Common myeloid progenitor, CD34-positive (primary cell): ENCODE data around the gene ZNF423.
"Not testable (repeated sequence)": the region's sequence is repeated elsewhere in the genome, so short reads cannot be mapped to it uniquely, and the experiment has no call there.

Source experiments
- CTCF ChIA-PET: fragments of 350-600 bp; sonication (Branson Sonifier 250); formaldehyde crosslinking; loops from one replicate; lab custom pipeline; 2021; ENCODE audit warnings: antibody characterized with exemption; lab: Charles Lee
- POLR2A ChIA-PET: fragments of 350-600 bp; sonication (Branson Sonifier 250); formaldehyde crosslinking; loops from one replicate; lab custom pipeline; 2021; ENCODE audit warnings: antibody characterized with exemption; lab: Charles Lee
- DNase-seq, 3 donors: peaks; one replicate each; pipeline versions ENCODE4 v3.0.0 to v3.0.0-alpha.2; 2013
- H3K27ac ChIP-seq, 2 experiments: 1 replicate in 1 of 2; 2 replicates in 1 of 2; pipeline ENCODE4 v1.7.0; 2013; ENCODE audit warnings: inconsistent platforms in 2 of 2, low read length in 2 of 2, mild to moderate bottlenecking in 2 of 2, low read depth in 1 of 2, moderate library complexity in 1 of 2; ENCODE audit not compliant: severe bottlenecking in 2 of 2, insufficient read depth in 1 of 2, poor library complexity in 1 of 2
- H3K27me3 ChIP-seq, 5 experiments: replicated peaks in 2 of 5; 1 replicate in 3 of 5; 2 replicates in 2 of 5; pipeline versions ENCODE4 v1.6.1 to v1.7.0; 2013; ENCODE audit warnings: low read length in 4 of 5, mild to moderate bottlenecking in 2 of 5, moderate library complexity in 2 of 5, inconsistent platforms in 1 of 5; ENCODE audit not compliant: insufficient read depth in 5 of 5, control insufficient read depth in 4 of 5
- H3K36me3 ChIP-seq, 4 experiments: 1 replicate in 2 of 4; 2 replicates in 2 of 4; pipeline versions ENCODE4 v1.6.1 to v1.7.0; 2013; ENCODE audit warnings: low read length in 3 of 4, control low read depth in 1 of 4, mild to moderate bottlenecking in 1 of 4; ENCODE audit not compliant: control insufficient read depth in 4 of 4, insufficient read depth in 4 of 4
- H3K4me1 ChIP-seq, 4 experiments: 1 replicate in 3 of 4; 2 replicates in 1 of 4; pipeline versions ENCODE4 v1.6.1 to v1.7.1; 2013; ENCODE audit warnings: low read length in 3 of 4, mild to moderate bottlenecking in 3 of 4, control low read depth in 1 of 4, inconsistent platforms in 1 of 4, moderate library complexity in 1 of 4; ENCODE audit not compliant: control insufficient read depth in 4 of 4, insufficient read depth in 4 of 4; ENCODE audit errors: control extremely low read depth in 1 of 4
- H3K4me3 ChIP-seq, 7 experiments: 1 replicate in 4 of 7; 2 replicates in 3 of 7; pipeline versions ENCODE4 v1.5.1 to v1.7.0; 2013; ENCODE audit warnings: mild to moderate bottlenecking in 7 of 7, low read length in 6 of 7, moderate library complexity in 6 of 7, inconsistent platforms in 2 of 7, low read depth in 2 of 7, control low read depth in 1 of 7; ENCODE audit not compliant: insufficient read depth in 4 of 7, control insufficient read depth in 1 of 7; ENCODE audit errors: extremely low read depth in 1 of 7
- H3K9me3 ChIP-seq, 5 experiments: 1 replicate in 4 of 5; 2 replicates in 1 of 5; pipeline versions ENCODE4 v1.6.1 to v1.7.1; 2013; ENCODE audit warnings: low read length in 4 of 5, mild to moderate bottlenecking in 2 of 5, inconsistent platforms in 1 of 5, low read depth in 1 of 5, moderate library complexity in 1 of 5; ENCODE audit not compliant: control insufficient read depth in 4 of 5, insufficient read depth in 2 of 5; ENCODE audit errors: control extremely low read depth in 1 of 5
- WGBS: methylation state at CpG from one replicate; pipeline ENCODE4 v1.1.5; 2013; ENCODE audit not compliant: insufficient coverage; 5-methylcytosine and 5-hydroxymethylcytosine counted together

Gene ZNF423

DNA sequence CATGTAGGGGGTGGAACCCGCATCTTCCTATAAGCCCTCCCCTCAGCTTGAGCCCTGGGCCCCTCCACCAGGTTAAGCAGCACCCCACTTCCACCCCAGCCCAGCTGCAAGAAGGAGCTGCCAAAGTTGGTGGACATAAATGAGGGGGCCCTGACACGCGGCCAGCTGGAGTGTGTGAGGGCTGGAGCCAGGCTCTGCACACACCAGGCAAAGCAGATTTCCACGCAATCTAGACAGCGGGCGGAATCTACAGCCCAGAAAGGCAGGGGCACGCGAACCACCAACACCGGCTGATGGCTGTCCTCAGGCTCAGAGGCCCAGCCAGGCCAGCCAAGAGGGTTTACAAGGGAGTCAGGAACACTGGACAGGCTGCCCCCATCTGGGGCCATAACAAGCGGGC lies 171.2 kb downstream of the ZNF423 start:
- ChIA-PET POLR2A (no interaction called here), CTCF (no interaction called here)
- Histone ChIP-seq H3K4me1 (peaks cover 0 to 10% (median 5%) of the 10 kb centered on the region in 4 experiments), H3K27me3 (no peaks in the 10 kb centered on the region), H3K27ac (no peak overlapping the region), H3K4me3 (no peak overlapping the region), H3K9me3 (peaks cover 2 to 5% (median 4%) of the 10 kb centered on the region in 5 experiments), H3K36me3 (no peaks in the 10 kb centered on the region)
- DNase-seq = no peak
- WGBS = 98% methylated on average over 9 of the region's 10 CpGs

- Histone ChIP-seq H3K4me1 (peaks cover 0 to 8% (median 5%) of the 10 kb centered on the region in 4 experiments), H3K27me3 (no peaks in the 10 kb centered on the region), H3K36me3 (no peaks in the 10 kb centered on the region), H3K9me3 (peaks cover 2 to 6% (median 4%) of the 10 kb centered on the region in 5 experiments), H3K4me3 (no peak overlapping the region), H3K27ac (no peak overlapping the region)
- WGBS = 100% methylated on average over 13 of the region's 16 CpGs
- no peak for DNase-seq
- POLR2A ChIA-PET = no interaction called here
- CTCF ChIA-PET = no interaction called here
Measured at GRCh38 chr16:49682577-49683165, 173.2 kb downstream of the ZNF423 start.

- CTCF ChIA-PET = no interaction called here
- peaks cover 2 to 6% (median 4%) of the 10 kb centered on the region in 5 experiments for H3K9me3 ChIP-seq
- WGBS = 95% methylated on average over 6 of the region's 9 CpGs
- H3K4me1 ChIP-seq = no peaks in the 10 kb centered on the region
- POLR2A ChIA-PET = no interaction called here
- H3K36me3 ChIP-seq = no peaks in the 10 kb centered on the region
- H3K27me3 ChIP-seq = no peaks in the 10 kb centered on the region
- no peak for DNase-seq
- no peak overlapping the region for H3K27ac ChIP-seq
- H3K4me3 ChIP-seq = no peak overlapping the region
Measured at GRCh38 chr16:49681217-49681883, 174.6 kb downstream of the ZNF423 start.

DNA sequence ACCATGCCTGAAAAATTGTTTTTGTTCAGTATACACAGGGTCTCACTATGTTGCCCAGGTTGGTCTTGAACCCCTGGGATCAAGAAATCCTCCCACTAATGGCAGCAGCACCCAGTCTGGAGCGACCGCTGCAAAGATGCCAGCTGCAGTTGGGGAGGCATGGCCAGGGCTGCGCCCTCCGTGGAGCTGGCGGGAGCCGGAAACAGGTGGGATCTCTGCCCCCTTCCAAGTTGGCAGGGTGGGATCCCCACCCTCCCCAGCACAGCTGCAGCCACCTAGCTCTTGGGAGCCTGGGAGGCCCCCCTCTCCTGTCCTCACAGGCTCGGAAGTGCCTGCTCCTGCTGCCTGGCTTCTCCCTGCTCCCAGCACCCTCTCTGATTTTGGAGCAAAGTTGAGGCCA lies 176.8 kb downstream of the ZNF423 start:
- H3K27me3 ChIP-seq = no peaks in the 10 kb centered on the region
- H3K36me3 ChIP-seq = no peaks in the 10 kb centered on the region
- H3K9me3 ChIP-seq = peaks cover 2 to 6% (median 4%) of the 10 kb centered on the region in 5 experiments
- no peak overlapping the region for H3K27ac ChIP-seq
- no peaks in the 10 kb centered on the region for H3K4me1 ChIP-seq
- CTCF ChIA-PET = interaction anchor here (1.0 kb wide), 1 partner anchor 14 kb away, joined by 3 read pairs; no protein-coding TSS in a partner anchor
- POLR2A ChIA-PET = no interaction called here
- no peak overlapping the region for H3K4me3 ChIP-seq
- 100% methylated on average over 7 of the region's 7 CpGs for WGBS
- DNase-seq = no peak

DNA sequence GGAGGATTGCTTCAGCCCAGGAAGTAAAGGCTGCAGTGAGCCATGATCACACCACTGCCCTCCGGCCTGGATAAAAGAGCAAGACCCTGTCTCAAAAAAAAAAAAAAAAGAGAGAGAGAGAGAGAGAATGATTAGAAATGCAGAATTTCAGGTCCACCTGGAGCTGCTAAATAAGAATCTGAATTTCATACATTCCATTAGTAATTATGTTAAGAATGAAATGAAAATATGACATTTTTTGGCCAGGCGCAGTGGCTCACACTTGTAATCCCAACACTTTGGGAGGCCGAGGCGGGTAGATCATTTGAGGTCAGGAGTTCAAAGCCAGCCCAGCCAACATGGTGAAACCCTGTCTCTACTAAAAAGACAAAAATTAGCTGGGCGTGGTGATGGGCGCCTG lies 178.3 kb downstream of the ZNF423 start:
- WGBS = 97% methylated on average over 6 of the region's 6 CpGs
- H3K27me3 ChIP-seq, CTCF ChIA-PET: not testable (repeated sequence)

GRCh38 chr16:49675413-49675812 lies 180.5 kb downstream of the ZNF423 start:
- DNase-seq = no peak
- 83% methylated on average over 3 of the region's 10 CpGs for WGBS
- Histone ChIP-seq H3K9me3 (peaks cover 2 to 6% (median 3%) of the 10 kb centered on the region in 5 experiments), H3K27me3 (no peaks in the 10 kb centered on the region), H3K4me1 (no peaks in the 10 kb centered on the region), H3K4me3 (no peak overlapping the region), H3K36me3 (no peaks in the 10 kb centered on the region), H3K27ac (no peak overlapping the region)
- POLR2A ChIA-PET = interaction anchor here (0.7 kb wide), 1 partner anchor 152 kb away, joined by 3 read pairs; no protein-coding TSS in a partner anchor
- CTCF ChIA-PET = no interaction called here

More for the DNA sequence above, 178.3 kb downstream of the ZNF423 start:
- DNase-seq, POLR2A ChIA-PET, H3K4me3 ChIP-seq, H3K36me3 ChIP-seq, H3K27ac ChIP-seq, H3K4me1 ChIP-seq, H3K9me3 ChIP-seq: not testable (repeated sequence)

DNA sequence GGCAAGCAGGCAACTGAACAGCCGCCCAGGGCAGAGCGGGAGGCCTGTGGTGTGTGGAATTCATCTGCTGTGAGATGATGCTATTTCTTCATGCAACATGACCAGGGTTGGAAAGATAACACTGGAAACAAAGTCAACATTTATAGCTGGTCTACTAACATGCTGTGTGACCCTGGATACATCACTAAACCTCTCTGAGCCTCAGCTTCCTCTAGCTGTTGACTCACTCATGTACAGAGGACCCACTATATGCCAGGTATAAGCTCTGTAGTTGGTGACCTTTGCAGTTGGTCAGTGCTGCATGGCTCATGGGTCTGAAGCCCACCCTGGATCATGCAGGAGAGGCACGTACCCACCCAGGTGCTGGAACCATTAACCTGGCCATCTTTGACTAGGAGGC lies 180.9 kb downstream of the ZNF423 start:
- WGBS = 100% methylated on average over 1 of the region's 3 CpGs
- CTCF ChIA-PET = no interaction called here

More for the DNA sequence above, 180.9 kb downstream of the ZNF423 start:
- no peaks in the 10 kb centered on the region for H3K4me1 ChIP-seq
- no peak overlapping the region for H3K4me3 ChIP-seq
- no peak for DNase-seq
- peaks cover 0 to 3% (median under 1%) of the 10 kb centered on the region in 5 experiments for H3K9me3 ChIP-seq
- H3K36me3 ChIP-seq = no peaks in the 10 kb centered on the region
- H3K27ac ChIP-seq = no peak overlapping the region
- no peaks in the 10 kb centered on the region for H3K27me3 ChIP-seq
- POLR2A ChIA-PET = interaction anchor here (0.7 kb wide), 1 partner anchor 151 kb away, joined by 3 read pairs; no protein-coding TSS in a partner anchor
